Measurements from ENCODE around the gene RTN4.

The RTN4 gene

GRCh38 chr2:54969295-54969939, 80.8 kb downstream of the RTN4 start:
- H3K9me3 ChIP-seq (ENCODE audit: control insufficient read depth, low read length), result no peaks in the 10 kb centered on the region
- peaks cover 4% of the 10 kb centered on the region for H3K36me3 ChIP-seq (ENCODE audit: control insufficient read depth, insufficient read depth, low read length)
- no peak overlapping the region for H3K9ac ChIP-seq (ENCODE audit: low read length)
- no peaks in the 10 kb centered on the region for H3K4me1 ChIP-seq (ENCODE audit: control insufficient read depth, insufficient read depth, low read length)
- H3K4me3 ChIP-seq (ENCODE audit: low read length), result no peak overlapping the region
- H3K27me3 ChIP-seq (ENCODE audit: control insufficient read depth, insufficient read depth, low read length), result no peaks in the 10 kb centered on the region

GRCh38 chr2:54968561-54969218, 81.6 kb downstream of the RTN4 start:
- Histone ChIP-seq H3K27me3 (ENCODE audit: control insufficient read depth, insufficient read depth, low read length) (no peaks in the 10 kb centered on the region), H3K36me3 (ENCODE audit: control insufficient read depth, insufficient read depth, low read length) (peaks cover 4% of the 10 kb centered on the region), H3K9me3 (ENCODE audit: control insufficient read depth, low read length) (no peaks in the 10 kb centered on the region), H3K9ac (ENCODE audit: low read length) (no peak overlapping the region), H3K4me3 (ENCODE audit: low read length) (no peak overlapping the region), H3K4me1 (ENCODE audit: control insufficient read depth, insufficient read depth, low read length) (no peaks in the 10 kb centered on the region)

DNA sequence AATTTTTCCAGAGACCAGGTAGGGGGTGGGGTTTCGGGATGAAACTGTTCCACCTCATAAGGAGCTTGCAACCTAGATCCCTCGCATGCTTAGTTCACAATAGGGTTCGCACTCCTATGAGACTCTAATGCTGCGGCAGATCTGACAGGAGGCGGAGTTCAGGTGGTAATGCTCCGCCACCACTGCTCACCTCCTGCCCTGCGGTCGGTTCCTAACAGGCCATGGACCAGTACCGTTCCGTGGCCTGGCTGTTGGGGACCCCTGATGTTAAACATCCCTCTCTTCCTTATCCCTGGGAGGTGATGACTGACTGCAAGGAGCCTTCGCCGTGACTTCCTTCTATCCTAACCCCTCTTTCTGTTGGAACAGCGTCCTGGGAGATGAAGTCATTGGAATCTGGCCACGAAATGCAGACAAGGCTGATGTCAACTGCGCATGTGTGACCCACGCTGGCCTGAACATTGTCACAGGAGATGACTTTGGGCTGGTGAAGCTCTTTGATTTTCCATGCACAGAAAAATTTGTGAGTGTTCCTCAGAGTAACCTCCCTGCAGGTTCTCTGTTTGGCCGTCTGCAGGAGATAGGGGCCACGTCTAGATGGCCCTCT, 82.4 kb downstream of the RTN4 start:
- no peak overlapping the region for H3K4me3 ChIP-seq (ENCODE audit: low read length)
- H3K4me1 ChIP-seq (ENCODE audit: control insufficient read depth, insufficient read depth, low read length), result no peaks in the 10 kb centered on the region
- no peaks in the 10 kb centered on the region for H3K27me3 ChIP-seq (ENCODE audit: control insufficient read depth, insufficient read depth, low read length)
- peaks cover 4% of the 10 kb centered on the region for H3K36me3 ChIP-seq (ENCODE audit: control insufficient read depth, insufficient read depth, low read length)
- no peak overlapping the region for H3K9ac ChIP-seq (ENCODE audit: low read length)
- no peaks in the 10 kb centered on the region for H3K9me3 ChIP-seq (ENCODE audit: control insufficient read depth, low read length)

GRCh38 chr2:54967269-54967668, 83.0 kb downstream of the RTN4 start:
- H3K36me3 ChIP-seq (ENCODE audit: control insufficient read depth, insufficient read depth, low read length), result peaks cover 4% of the 10 kb centered on the region
- no peaks in the 10 kb centered on the region for H3K4me1 ChIP-seq (ENCODE audit: control insufficient read depth, insufficient read depth, low read length)
- H3K27me3 ChIP-seq (ENCODE audit: control insufficient read depth, insufficient read depth, low read length), result no peaks in the 10 kb centered on the region
- no peaks in the 10 kb centered on the region for H3K9me3 ChIP-seq (ENCODE audit: control insufficient read depth, low read length)
- H3K4me3 ChIP-seq (ENCODE audit: low read length), result no peak overlapping the region
- no peak overlapping the region for H3K9ac ChIP-seq (ENCODE audit: low read length)

DNA sequence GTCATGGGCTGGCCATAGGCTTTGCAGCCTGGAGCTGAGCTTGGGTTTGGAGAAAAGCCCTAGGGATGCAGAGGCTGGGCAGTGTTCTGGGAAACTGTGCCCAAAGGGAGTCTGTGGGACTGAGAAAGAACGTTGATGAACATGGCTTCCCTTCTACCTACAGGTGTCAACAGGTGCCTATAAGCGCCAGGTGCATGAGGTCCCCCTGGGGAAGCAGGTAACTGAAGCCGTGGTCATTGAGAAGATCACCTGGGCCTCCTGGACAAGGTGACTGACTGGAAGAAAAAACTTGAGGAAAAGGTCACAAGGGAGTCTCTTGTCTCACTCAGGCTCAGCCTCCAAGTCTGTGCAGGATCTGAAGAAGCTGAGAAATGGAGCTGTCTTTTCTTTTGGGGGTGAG, 83.4 kb downstream of the RTN4 start:
- Histone ChIP-seq H3K36me3 (ENCODE audit: control insufficient read depth, insufficient read depth, low read length) (peaks cover 4% of the 10 kb centered on the region), H3K4me3 (ENCODE audit: low read length) (no peak overlapping the region), H3K9ac (ENCODE audit: low read length) (no peak overlapping the region), H3K27me3 (ENCODE audit: control insufficient read depth, insufficient read depth, low read length) (no peaks in the 10 kb centered on the region), H3K4me1 (ENCODE audit: control insufficient read depth, insufficient read depth, low read length) (no peaks in the 10 kb centered on the region), H3K9me3 (ENCODE audit: control insufficient read depth, low read length) (no peaks in the 10 kb centered on the region)

DNA sequence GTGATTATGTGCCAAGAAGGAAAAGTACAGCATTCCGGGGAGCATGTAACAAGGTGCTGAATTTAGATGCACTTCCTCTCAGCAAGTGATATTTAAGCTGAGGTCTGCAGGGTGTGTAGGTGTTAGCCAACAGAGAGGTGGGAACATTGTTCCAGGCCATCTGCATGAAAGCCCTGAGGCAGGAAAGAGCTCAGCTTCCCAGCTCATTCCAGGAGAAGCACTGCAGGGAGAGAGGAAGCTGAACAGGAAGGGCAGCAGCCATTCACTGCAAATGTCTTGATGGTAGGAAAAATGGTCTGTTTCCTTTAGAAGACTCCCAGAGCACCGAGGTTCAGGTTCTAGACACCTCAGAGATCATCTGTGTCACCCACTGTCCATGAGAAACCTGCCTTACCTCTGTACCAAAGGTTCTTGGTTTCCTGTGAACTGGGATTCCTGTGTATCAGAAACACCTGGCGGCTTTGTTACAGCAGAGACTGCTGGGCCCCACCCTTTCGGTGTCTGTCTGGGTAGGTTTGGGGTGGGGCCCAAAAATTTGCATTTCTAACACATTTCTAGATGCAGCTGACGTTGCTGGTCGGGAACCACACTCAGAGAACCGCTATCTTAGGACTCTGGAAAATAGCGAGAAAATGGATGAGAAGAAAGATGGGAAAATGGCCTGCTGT, 84.0 kb downstream of the RTN4 start:
- H3K4me1 ChIP-seq (ENCODE audit: control insufficient read depth, insufficient read depth, low read length), result no peaks in the 10 kb centered on the region
- H3K36me3 ChIP-seq (ENCODE audit: control insufficient read depth, insufficient read depth, low read length), result peaks cover 4% of the 10 kb centered on the region
- H3K27me3 ChIP-seq (ENCODE audit: control insufficient read depth, insufficient read depth, low read length), result no peaks in the 10 kb centered on the region
- H3K4me3 ChIP-seq (ENCODE audit: low read length), result no peak overlapping the region
- no peak overlapping the region for H3K9ac ChIP-seq (ENCODE audit: low read length)
- no peaks in the 10 kb centered on the region for H3K9me3 ChIP-seq (ENCODE audit: control insufficient read depth, low read length)

DNA sequence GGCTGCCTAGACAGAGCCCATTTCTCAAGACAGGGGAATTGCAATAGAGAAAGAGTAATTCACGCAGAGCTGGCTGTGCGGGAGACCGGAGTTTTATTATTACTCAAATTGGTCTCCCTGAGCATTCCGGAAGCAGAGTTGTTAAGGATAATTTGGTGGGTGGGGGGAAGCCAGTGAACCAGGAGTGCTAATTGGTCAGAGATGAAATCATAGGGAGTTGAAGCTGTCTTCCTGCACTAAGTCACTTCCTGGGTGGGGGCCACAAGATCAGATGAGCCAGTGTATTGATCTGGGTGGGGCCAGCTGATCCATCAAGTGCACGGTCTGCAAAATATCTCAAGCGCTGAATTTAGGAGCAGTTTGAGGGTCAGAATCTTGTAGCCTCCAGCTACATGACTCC, 84.8 kb downstream of the RTN4 start:
- Histone ChIP-seq H3K4me3 (ENCODE audit: low read length) (no peak overlapping the region), H3K9ac (ENCODE audit: low read length) (no peak overlapping the region), H3K27me3 (ENCODE audit: control insufficient read depth, insufficient read depth, low read length) (no peaks in the 10 kb centered on the region)

DNA sequence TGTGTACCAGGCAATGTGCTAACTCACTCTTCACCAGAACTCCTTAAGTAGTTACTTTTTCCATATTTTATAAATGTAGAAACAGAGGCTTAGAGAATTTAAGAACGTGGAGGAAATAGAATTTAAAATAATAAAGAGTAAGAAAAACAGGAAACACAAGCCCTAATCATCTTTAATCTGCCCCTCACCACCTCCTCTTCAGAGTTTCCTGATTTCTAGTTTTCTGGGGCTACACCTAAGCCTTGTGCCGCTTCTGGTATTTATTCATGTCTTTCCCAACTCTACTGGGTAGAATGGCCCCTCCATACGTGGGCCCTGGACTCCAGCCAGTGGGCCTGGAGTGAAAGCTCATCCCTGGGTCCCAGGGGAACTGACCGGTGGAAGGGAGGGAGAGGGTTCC, 85.4 kb downstream of the RTN4 start:
- H3K9ac ChIP-seq (ENCODE audit: low read length), result no peak overlapping the region

More for the DNA sequence above, 84.8 kb downstream of the RTN4 start:
- Histone ChIP-seq H3K9me3 (ENCODE audit: control insufficient read depth, low read length) (no peaks in the 10 kb centered on the region), H3K4me1 (ENCODE audit: control insufficient read depth, insufficient read depth, low read length) (no peaks in the 10 kb centered on the region), H3K36me3 (ENCODE audit: control insufficient read depth, insufficient read depth, low read length) (peaks cover 4% of the 10 kb centered on the region)

GRCh38 chr2:54964271-54964670, 86.0 kb downstream of the RTN4 start:
- H3K9ac ChIP-seq (ENCODE audit: low read length), result no peak overlapping the region
- no peaks in the 10 kb centered on the region for H3K9me3 ChIP-seq (ENCODE audit: control insufficient read depth, low read length)
- H3K4me1 ChIP-seq (ENCODE audit: control insufficient read depth, insufficient read depth, low read length), result no peaks in the 10 kb centered on the region
- H3K4me3 ChIP-seq (ENCODE audit: low read length), result no peak overlapping the region
- peaks cover 2% of the 10 kb centered on the region for H3K36me3 ChIP-seq (ENCODE audit: control insufficient read depth, insufficient read depth, low read length)
- H3K27me3 ChIP-seq (ENCODE audit: control insufficient read depth, insufficient read depth, low read length), result no peaks in the 10 kb centered on the region

More for the DNA sequence above, 85.4 kb downstream of the RTN4 start:
- Histone ChIP-seq H3K36me3 (ENCODE audit: control insufficient read depth, insufficient read depth, low read length) (peaks cover 4% of the 10 kb centered on the region), H3K4me1 (ENCODE audit: control insufficient read depth, insufficient read depth, low read length) (no peaks in the 10 kb centered on the region), H3K9me3 (ENCODE audit: control insufficient read depth, low read length) (no peaks in the 10 kb centered on the region), H3K27me3 (ENCODE audit: control insufficient read depth, insufficient read depth, low read length) (no peaks in the 10 kb centered on the region), H3K4me3 (ENCODE audit: low read length) (no peak overlapping the region)

- no peak overlapping the region for H3K9ac ChIP-seq (ENCODE audit: low read length)
- no peaks in the 10 kb centered on the region for H3K27me3 ChIP-seq (ENCODE audit: control insufficient read depth, insufficient read depth, low read length)
- H3K36me3 ChIP-seq (ENCODE audit: control insufficient read depth, insufficient read depth, low read length), result no peaks in the 10 kb centered on the region
- no peak overlapping the region for H3K4me3 ChIP-seq (ENCODE audit: low read length)
- H3K4me1 ChIP-seq (ENCODE audit: control insufficient read depth, insufficient read depth, low read length), result no peaks in the 10 kb centered on the region
- no peaks in the 10 kb centered on the region for H3K9me3 ChIP-seq (ENCODE audit: control insufficient read depth, low read length)
Observed at GRCh38 chr2:54963476-54963875, 86.8 kb downstream of the RTN4 start.

DNA sequence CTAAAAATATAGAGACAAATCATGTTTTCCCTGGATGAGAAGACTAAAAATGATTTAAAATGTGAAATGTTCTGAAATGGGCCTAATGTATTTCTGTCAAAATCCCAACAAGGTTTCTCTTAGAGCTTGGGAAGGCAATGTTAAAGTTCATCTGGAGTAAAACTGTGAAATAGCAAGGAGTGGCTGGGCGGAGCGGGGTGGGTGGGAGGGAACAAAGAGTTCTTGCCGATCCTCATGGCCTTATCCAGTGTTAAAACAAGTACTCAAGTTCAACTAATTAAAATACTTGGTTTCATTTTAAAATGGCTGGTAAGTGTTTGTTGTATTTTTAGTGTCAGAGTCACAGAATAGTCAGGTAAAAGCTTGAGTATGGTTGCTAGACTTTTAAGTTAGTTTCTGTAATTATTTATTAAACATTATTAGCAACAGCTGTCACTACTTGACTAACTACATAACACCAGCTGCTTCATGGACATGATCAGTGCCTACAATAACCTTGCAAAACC, 87.3 kb downstream of the RTN4 start:
- no peaks in the 10 kb centered on the region for H3K36me3 ChIP-seq (ENCODE audit: control insufficient read depth, insufficient read depth, low read length)
- H3K9ac ChIP-seq (ENCODE audit: low read length), result no peak overlapping the region
- H3K4me3 ChIP-seq (ENCODE audit: low read length), result no peak overlapping the region
- H3K9me3 ChIP-seq (ENCODE audit: control insufficient read depth, low read length), result no peaks in the 10 kb centered on the region
- H3K4me1 ChIP-seq (ENCODE audit: control insufficient read depth, insufficient read depth, low read length), result no peaks in the 10 kb centered on the region
- no peaks in the 10 kb centered on the region for H3K27me3 ChIP-seq (ENCODE audit: control insufficient read depth, insufficient read depth, low read length)

DNA sequence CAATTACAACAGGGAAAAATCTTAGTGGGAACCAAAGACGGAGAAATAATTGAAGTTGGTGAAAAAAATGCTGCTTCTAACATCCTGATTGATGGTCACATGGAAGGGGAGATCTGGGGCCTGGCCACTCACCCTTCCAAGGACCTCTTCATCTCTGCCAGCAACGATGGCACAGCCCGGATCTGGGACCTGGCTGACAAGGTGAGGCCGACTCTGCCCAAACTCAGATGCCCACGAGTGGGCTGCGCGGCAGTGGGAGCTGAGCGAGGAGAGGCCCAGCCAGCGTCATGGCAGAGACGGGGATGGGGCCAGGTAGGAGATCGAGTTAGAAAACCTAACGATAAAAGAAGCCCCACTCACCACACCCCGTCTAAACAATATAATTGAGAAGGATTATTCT, 87.7 kb downstream of the RTN4 start:
- Histone ChIP-seq H3K27me3 (ENCODE audit: control insufficient read depth, insufficient read depth, low read length) (no peaks in the 10 kb centered on the region), H3K4me3 (ENCODE audit: low read length) (no peak overlapping the region), H3K4me1 (ENCODE audit: control insufficient read depth, insufficient read depth, low read length) (no peaks in the 10 kb centered on the region), H3K9ac (ENCODE audit: low read length) (no peak overlapping the region), H3K36me3 (ENCODE audit: control insufficient read depth, insufficient read depth, low read length) (no peaks in the 10 kb centered on the region), H3K9me3 (ENCODE audit: control insufficient read depth, low read length) (no peaks in the 10 kb centered on the region)

Data from mucosa of stomach (tissue), 1 donor.